GM19455 (cell line): ENCODE results near the gene DSCAML1.

Experiments used
- ATAC-seq: cut with Tn5 transposase; IDR thresholded peaks from one replicate; pipeline ENCODE4 v1.9.1; 2021; ENCODE audit not compliant: unreplicated experiment

The DSCAML1 gene

DNA sequence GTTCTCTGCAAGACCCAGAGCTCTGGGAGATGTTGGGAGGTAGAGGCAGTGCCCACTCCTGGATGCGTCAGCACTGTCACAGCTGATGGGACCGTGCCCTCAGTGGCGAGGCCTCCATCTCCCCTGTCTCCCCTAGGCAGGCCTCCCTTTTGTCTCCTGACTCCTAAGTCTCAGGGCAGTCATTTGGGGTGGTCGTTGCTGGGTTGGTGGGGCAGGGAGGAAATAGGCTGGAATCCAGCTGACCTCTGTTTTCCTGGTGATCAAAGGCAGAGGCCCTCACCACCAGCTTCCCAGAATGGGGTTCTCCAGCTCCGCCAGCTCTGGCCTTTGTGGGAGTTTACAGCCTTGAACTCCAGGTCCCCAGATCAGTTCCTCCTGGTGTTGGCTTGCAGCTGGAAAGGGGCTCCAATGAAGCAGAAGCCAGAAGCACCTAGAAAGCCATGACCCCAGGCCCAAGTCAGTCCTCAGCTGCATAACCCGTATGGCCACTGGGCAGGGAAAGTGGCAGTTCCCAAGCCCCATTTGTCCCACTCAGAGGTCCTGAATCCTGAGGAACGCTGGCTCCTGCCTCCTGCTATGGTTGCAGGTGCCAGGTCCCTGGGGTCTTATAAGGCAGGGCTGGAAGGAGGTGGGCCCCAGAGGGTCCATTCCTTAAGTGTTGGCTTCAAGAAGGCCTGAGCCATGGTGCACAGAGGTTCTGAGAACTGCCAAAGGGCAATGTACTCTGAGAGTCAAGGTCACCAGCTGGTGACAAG, 34.8 kb upstream of the DSCAML1 start:
- no peak for ATAC-seq

DNA sequence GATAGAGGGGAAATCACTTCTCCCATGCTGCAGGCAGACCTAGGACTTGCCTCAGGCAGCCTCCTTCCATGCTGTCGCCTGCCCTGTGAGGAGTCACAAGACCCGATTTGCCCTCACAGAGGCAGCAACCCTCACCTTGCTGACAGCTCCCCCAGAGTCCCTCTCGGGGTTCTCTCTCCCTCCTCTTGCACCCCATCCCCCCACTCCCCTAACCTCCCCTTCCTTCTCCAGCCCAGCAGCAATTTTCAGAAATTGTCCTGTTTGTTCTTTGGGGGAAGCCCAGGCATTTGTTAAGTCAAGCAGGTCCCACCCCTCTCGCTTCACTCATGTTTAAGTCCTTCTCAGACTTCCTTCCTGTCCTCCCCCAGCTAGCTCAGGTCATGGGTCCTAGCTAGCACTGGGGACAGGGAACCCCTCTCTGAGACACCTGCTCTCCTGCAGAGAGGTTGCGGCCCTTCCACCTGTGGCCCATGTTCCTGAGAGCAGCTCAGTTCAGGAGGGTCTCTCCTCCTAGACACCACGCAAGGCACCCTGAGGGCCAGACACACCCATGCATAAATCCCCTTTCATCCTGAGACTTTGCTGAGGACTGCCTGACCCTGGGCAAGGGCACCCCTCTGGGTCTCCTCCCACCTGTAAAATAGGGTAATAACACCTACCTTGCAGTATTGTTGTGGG, 33.8 kb upstream of the DSCAML1 start:
- no peak for ATAC-seq

DNA sequence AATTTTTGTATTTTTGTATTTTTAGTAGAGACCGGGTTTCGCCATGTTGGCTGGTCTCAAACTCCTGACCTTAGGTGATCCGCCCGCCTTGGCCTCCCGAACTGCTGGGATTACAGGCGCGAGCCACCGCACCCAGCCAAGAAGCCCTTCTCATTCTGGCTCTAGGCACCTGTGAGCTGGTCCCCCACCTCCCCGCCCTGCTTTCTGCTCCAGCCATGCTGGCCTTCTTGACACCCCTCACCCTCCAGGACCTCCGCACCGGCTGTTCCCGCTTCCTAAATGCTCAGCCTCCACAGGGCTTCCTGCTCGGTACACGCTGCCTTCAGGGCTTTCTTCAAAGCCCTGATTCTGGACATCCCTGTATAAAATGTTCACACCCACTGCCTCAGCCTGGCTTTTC, 33.1 kb upstream of the DSCAML1 start:
- ATAC-seq = no peak

DNA sequence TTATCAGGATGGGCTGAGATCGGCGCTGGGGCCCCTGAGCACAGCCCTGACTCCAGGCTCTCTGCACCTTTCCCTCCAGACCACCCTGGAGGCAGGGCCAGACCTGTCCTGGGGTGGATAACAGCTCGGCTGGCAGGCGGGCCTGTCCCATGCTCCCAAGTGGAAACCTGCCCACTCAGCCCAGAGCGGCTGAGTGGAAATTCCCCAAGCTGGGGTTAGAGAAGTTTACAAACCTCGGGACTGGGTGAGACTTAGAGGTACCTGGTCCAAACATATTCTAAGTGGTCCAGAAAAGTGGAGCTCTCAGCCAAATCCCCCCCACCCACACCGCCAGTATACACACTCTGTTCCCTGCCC, 32.3 kb upstream of the DSCAML1 start:
- no peak for ATAC-seq

DNA sequence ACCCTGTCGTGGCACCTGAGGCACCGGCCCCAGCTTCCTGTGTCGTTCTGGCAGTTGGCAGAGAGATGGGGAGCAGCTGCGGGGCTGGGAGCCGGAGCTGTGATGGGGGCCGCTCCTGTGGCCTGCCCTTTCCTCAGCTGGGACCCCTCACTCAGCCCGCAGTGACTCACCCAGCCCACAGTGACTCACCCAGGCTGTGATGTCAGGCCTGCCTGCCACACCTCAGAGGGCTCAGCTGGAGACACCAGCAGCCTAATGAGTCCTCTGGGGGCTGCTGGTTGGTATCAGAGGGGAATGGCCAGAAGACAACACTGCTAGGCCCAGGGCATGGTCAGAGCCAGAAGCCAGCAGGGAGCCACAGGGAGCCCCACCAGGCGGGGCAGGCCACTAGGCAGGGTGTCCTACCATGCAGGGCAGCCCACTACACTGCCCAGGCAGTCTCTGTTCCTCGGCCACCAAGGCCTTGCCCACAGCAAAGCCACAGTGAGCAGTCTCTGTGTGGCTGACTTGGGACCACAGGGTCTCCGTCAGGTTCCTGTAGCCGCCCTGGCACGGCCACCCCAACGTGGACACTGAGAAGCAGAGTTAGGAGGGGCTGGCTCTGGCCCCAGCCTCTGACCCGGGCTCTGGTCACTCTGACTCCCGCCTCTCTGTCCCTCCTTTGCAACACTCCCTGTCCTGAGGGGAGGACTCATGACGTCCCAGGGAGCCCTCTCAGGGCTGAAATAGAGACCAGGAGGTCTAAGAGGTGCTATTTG, 31.8 kb upstream of the DSCAML1 start:
- ATAC-seq = no peak

DNA sequence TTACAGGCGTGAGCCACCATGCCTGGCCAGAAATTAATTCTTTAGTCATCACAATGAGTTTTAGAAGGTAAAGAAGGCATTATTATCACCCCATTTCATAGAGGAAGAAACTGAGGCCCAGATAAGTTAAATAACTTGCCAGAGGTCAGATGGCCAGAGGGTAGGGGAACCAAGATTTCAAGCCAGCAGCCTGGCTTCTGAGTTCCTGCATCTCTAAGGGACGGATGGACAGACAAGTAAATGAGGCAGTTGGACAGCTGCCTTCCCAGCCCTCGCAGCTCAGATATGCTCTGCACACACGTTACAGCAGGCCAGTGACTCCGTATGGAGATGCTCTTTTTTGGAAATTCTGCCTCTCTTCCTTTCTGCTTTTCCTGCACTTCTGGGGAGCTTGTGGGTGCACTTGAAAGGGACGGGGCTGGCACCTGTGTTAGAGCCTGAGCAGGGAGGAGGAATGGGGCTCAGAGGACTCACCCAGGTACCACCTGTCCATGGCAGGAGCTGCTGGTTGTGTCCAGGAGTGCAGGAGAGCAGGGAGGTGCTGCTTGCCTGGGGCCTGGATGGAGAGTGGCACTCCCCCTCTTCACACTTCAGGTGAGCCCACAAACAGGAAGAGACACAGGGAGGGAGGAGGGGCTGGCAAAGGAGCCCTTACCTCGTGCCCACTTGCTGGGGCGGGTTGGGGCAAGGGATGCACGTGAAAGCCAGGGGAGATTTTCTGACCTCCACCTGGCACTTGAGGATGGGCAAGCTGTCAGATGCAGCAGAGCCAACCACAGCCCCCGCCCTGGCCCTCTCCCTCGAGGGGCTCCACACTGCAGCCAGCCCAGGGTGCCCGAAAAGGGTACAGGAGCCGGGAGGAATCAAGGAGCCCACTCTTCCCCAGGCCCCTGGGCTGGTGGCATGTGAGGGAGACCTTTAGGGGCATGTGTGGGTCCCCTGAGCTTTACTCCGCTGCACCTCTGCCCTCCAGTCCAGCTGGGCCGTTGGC, 30.8 kb upstream of the DSCAML1 start:
- ATAC-seq = no peak

DNA sequence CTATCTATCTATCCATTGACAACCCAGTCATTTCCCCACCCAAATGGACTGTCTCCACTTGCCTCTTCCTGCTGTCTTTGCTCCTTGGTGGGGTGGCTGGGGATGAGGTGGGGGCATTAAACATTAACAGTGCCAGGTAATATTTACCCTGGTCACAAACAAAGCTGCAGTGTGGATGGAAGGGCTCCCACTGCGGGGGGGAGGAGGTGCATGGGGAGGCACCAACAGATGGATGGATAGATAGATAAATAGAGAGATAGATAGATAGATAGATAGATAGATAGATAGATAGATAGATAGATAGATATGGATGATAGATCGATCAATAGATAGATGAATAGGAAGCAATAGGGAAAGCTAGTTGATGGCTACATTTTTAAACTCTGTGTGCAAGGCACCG, 29.8 kb upstream of the DSCAML1 start:
- no peak for ATAC-seq

DNA sequence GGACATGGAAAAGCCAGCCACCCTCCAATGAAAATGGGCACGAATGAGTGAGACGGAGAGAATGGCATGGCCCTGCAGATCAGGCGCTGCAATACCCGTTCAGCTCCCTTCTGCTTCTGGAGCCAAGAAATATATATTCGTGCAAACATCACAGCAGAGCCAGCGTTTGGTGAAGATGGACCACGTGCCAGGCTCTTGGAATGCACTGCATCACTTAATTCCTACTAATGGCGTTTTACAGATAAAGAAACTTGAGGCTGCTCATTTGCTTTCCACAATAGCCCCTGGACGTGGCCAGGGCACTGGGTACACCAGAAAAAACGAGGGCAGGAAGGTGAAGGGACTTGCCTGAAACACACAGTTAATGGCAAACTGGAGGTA, 29.2 kb upstream of the DSCAML1 start:
- ATAC-seq = no peak

DNA sequence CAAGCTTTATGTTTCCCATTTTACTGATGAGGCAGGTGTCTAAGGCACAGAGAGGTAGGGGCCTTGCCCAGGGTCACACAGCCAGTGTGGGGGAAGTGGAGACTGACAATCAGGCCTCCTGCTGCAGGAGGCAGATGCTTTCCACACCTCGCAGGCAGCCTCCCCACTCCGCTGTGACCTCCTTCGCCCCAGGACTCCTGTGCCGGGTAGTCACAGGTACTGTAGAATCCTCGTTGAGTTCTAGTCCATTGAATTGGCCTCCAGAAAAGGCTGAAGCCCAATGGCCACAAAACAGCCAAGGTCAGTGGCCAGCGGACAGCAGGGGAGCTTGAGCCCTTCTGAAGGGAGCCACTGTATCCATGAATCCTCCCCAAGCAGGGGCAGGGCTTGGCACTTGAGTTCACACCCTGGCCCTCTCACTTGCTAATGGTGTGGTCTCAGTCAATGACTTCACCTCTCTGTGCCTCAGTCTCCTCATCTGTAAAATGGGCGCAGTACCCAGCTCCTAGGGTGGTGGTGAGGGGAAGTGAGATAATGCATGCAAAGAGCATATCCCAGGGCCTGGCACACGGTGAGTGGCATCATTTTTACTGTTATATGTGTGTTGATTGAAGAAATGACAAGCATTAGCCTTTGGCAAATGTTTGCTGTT, 28.6 kb upstream of the DSCAML1 start:
- no peak for ATAC-seq

DNA sequence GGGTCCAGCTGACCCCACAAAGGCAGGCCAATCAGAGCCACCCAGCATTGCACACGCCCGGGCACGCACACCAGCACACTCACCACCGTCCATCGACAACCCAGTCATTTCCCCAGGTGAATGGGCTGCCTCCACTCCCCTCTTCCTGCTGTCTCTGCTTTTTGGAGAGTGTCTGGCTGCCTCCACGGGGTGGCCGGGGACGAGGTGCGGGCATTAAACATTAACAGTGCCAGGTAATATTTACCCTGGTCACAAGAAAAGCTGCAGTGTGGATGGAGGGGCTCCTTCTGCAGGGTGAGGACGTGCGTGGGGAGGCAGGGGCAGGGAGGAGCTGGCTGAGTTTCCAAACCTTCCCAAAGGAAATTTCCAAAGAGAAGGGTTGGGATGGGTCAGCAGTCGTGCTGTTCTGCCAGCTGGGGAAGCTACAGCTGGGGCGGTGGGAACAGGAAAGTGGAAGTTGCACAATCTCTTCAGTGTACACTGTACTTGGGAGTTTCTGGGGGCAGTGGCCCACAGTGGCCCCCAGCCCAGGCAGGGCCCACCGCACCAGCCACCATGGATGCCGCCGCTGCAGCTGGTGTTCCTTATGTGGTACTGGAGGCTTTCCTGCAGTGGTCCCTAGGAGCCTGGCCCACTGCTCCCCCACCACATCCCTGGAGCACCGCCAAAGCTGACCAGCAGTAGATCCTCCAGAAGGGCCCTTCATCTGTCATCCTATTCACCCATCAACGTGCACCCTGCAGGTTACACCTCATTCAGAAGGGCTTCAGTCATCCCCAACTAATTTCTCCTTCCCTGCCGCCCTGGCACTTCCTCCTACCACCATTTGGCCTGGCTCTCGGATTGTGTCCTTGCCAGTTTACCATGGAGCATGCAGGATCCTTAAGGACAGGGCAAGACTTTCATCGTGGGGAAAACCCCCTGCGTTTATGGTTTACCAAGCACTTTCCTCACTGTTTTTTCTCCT, 27.8 kb upstream of the DSCAML1 start, which contains the start of gene FXYD2:
Gene FXYD2, minus strand, starts transcription at position 174 of the 967 bp plus-strand sequence. Its CDS starts 66 bp downstream, at position 108.
- ATAC-seq = no peak

DNA sequence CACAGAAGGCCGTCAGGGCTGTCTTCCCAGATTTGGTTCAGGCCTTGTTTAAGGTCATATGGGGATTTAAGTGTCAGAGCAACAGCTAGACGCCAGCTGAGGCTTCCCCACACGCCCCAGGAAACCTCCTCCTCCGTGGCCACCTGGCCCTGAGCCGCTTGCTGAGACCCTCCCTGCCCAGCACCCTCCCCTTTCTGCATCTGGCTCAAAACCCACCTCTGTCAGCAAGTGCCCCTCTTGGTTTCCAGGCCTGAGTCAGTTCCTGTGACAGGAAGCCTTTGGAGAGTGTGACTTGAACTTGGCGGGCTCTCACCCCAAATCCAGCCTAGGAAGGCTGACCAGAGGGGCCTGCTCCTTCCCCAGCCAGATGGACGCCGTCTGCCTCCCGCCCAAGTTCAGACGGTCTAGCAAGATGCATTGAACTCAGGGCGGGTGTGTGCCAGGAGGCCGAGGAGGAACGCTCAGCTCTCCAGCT, 27.0 kb upstream of the DSCAML1 start:
- no peak for ATAC-seq

DNA sequence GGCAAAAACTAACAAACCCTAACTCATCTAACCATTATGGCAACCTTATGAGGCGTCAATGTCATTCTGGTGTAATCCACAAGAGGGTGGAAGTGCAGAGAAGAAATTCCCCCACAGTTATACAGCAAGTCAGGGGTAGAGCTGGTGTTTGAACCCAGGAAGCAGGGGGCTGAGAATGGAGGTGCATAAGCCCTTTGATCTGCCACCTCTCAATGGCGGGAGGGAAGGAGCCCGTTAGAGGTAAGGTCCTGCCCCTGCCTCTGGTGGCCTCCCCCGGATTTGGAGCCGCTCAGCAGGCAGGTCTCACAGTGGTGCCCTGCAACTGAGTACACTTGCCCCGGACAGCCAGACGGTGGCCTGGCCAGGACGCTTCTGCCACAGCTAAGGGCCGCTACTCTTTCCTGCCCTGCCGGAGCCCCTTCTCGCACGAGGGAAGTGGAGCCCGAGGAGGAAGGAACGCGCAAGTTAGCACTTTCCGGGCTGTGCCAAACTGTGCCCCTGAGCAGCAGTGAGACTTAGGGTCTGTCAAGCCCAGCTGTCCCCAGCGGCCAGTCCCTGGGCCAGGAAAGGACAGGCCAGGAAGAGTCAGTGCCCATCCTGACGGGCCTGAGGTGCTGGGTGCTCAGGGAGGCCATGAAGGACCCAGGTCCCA, 26.4 kb upstream of the DSCAML1 start:
- no peak for ATAC-seq

DNA sequence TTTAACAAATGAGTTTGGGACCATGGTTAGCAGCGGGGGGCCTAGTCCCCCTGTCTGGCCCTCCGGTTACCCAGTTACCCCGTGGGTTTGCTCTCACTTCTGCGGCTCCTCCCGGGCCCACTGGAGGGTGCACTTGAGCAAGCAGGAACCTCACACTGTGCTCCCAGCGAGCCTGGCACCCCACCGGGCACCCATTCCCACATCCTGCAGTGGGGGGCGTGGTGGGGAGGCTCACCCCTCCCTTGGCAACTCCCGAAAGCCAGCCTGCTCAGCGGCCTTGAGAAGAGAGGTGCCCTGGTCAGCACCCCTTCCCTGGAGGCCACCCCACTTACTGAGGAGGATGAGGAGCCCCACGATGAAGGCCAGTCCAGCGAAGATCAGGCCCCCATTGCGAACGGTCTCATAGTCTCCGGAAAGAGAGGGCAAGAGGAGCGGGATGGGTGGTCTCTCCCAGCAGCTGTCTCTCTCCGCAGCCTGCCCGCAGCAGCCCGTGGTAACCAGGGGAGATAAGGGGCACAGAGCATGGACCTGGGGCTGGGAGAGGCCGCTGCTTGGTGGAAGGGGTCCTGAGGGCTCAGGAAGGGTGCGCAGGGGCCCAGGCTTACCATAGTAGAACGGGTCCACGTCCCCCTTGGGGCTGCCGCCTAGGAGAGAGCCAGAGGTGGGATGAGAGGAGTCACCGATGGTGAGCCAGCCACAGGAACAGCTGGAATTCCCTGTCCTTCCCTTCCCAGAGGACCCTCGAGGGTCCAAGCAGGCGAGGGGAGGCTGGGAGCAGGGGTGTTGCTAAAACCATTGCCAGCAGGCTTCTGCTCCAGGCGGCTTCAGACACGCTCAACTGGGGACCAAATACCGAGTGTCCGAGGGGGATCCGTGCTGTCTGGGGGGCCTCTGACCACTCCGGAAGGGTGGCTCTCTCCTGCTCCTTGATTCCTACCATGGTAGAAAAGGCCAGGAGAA, 25.3 kb upstream of the DSCAML1 start:
- no peak for ATAC-seq

DNA sequence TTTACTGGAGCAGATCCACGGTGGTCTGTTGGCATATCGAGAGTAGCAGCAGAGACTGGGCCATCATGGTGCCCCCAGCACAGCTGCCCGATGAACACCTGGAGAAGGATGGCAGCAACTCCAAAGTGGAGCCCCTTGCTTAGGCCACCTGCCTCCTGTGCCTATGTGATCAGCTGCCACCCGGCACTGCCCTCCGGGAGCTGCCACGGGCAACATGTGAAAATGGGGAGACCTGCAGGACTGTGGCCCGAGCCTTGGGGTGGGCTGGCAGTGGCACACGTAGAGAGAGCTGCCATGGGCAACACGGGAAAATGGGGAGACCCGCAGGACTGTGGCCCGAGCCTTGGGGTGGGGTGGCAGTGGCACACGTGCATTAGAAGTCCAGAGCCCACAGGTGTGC, 24.4 kb upstream of the DSCAML1 start:
- ATAC-seq = no peak

DNA sequence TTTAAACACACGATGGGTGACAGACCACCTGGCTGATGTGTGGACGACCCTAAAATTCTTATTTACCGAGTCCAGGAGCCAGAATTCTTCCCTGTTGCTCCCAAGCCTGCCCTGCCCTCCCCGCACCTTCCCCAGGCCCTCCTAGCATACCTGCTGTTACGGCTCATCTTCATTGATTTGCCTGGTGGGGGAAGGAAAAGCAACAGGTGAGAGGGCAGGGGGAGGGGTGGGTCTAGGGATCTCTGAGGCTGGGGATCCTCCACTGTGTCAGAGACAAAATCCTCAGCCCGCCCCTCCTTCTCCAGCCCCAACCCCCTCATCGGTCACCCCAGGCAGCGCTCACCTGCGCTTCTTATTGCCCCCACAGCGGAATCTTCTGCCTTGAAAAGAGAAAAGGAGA, 23.5 kb upstream of the DSCAML1 start:
- no peak for ATAC-seq

DNA sequence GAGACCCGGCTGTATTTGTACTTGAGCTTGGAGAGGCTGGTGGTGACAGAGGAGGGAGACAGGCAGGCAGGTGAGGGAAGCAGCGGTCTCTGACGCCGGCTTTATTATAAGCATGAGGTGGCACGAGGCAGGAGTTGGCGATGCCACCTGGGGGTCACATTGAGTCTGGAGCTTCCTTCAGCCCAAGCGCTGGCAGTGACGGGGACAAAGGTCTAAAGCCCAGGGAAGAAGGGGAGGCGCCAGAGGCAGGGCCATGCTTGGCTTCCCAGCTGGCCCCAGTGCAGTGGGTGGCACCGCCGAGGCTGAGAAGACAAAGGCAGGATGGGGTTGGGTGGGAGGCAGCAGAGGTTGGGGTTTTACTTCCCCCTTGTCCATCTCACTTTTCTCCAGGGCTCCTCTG, 23.1 kb upstream of the DSCAML1 start:
- no peak for ATAC-seq
